Hepatocyte (in vitro differentiated cells): ENCODE measurements around the gene HNRNPR. TPM values are rescaled to one million over a fixed set of nuclear protein-coding genes. Genes with fewer than 3 reads are reported as not detected.
"Not testable (repeated sequence)": the region's sequence is repeated elsewhere in the genome, so short reads cannot be mapped to it uniquely, and the experiment has no call there.

Experiments
- DNase-seq: peaks from one replicate; pipeline ENCODE4 v3.0.0-alpha.2; 2016; ENCODE audit warnings: low spot score
- H2AFZ ChIP-seq: fragments of 200-600 bp; sonication (generic); 2 replicates; pipeline ENCODE4 v1.6.0; 2016; ENCODE audit warnings: antibody characterized with exemption, mild to moderate bottlenecking
- H3K27ac ChIP-seq: fragments of 200-600 bp; sonication (generic); 2 replicates; pipeline ENCODE4 v1.5.1; 2016; ENCODE audit warnings: mild to moderate bottlenecking
- H3K27me3 ChIP-seq: fragments of 200-600 bp; sonication (generic); 2 replicates; pipeline ENCODE4 v1.6.1; 2016
- H3K36me3 ChIP-seq: fragments of 200-600 bp; sonication (generic); replicated peaks from 2 replicates; pipeline ENCODE4 v1.5.1; 2016; ENCODE audit warnings: low read depth; ENCODE audit not compliant: insufficient read depth
- H3K4me1 ChIP-seq: fragments of 200-600 bp; sonication (generic); 2 replicates; pipeline ENCODE4 v1.5.1; 2016; ENCODE audit warnings: mild to moderate bottlenecking, moderate library complexity; ENCODE audit not compliant: insufficient read depth
- H3K4me2 ChIP-seq: fragments of 200-600 bp; sonication (generic); 2 replicates; pipeline ENCODE4 v1.6.0; 2016
- H3K4me3 ChIP-seq: fragments of 200-600 bp; sonication (generic); 2 replicates; pipeline ENCODE4 v1.5.1; 2016; ENCODE audit warnings: mild to moderate bottlenecking
- H3K79me2 ChIP-seq: fragments of 200-600 bp; sonication (generic); 2 replicates; pipeline ENCODE4 v1.6.0; 2017; ENCODE audit warnings: mild to moderate bottlenecking
- H3K9me2 ChIP-seq: fragments of 200-600 bp; sonication (generic); replicated peaks from 2 replicates; pipeline ENCODE4 v1.6.0; 2017; ENCODE audit warnings: mild to moderate bottlenecking; ENCODE audit not compliant: insufficient read depth
- H3K9me3 ChIP-seq: fragments of 200-600 bp; sonication (generic); 2 replicates; pipeline ENCODE4 v1.5.1; 2016; ENCODE audit warnings: low read depth, mild to moderate bottlenecking
- H4K20me1 ChIP-seq: fragments of 200-600 bp; sonication (generic); 2 replicates; pipeline ENCODE4 v1.6.0; 2016; ENCODE audit warnings: mild to moderate bottlenecking; ENCODE audit not compliant: insufficient read depth, poor library complexity, severe bottlenecking
- WGBS: methylation state at CpG from one replicate; pipeline ENCODE4 v1.1.6; 2016; ENCODE audit warnings: low lambda C conversion rate; ENCODE audit errors: missing lambda C conversion rate; 5-methylcytosine and 5-hydroxymethylcytosine counted together
- polyA plus RNA-seq: library from polyadenylated mRNA; unstranded; fragments of >200 nt; fragmentation: Nextera tagmentation; extraction: Ambion mirVana; gene quantifications from 2 replicates; pipeline ENCODE4 v1.2.1, GENCODE V29; 2016
- total RNA-seq: library from RNA; depleted of rRNA; stranded (reverse); fragments of >200 nt; gene quantifications from 2 replicates; pipeline ENCODE4 v1.2.3, GENCODE V29; 2014

HNRNPR gene
- total and polyA plus RNA-seq, 2 experiments from 2014 or later: 106 to 112 TPM

- DNase-seq, H4K20me1 ChIP-seq, H3K4me3 ChIP-seq, H3K9me3 ChIP-seq, H3K9me2 ChIP-seq, H3K4me2 ChIP-seq, H3K4me1 ChIP-seq, H3K27me3 ChIP-seq, H2AFZ ChIP-seq, H3K79me2 ChIP-seq, H3K27ac ChIP-seq, H3K36me3 ChIP-seq: not testable (repeated sequence)
- 92% methylated on average over 6 of the region's 34 CpGs for WGBS
These were observed 86.7 kb downstream of the HNRNPR start for GRCh38 chr1:23257371-23257770.

Other genes starting within 250 kb of the HNRNPR start
- gene LUZP1, start 175.4 kb downstream of the HNRNPR start, total RNA-seq: 21.2 and 23.3 TPM in 2 replicates
- 27.6 and 32.5 TPM in 2 replicates for gene LUZP1, start 175.4 kb downstream of the HNRNPR start, polyA plus RNA-seq
- 0.07 and 0.40 TPM in 2 replicates for gene HTR1D, start 126.8 kb downstream of the HNRNPR start, total RNA-seq
- 0.19 TPM in 1 of 2 replicates, not detected in the other for gene HTR1D, start 126.8 kb downstream of the HNRNPR start, polyA plus RNA-seq
- gene ZNF436, start 25.6 kb upstream of the HNRNPR start, total RNA-seq: 15.5 and 17.1 TPM in 2 replicates
- 4.4 and 7.5 TPM in 2 replicates for gene ZNF436, start 25.6 kb upstream of the HNRNPR start, polyA plus RNA-seq
- gene TCEA3, start 80.5 kb upstream of the HNRNPR start, total RNA-seq: 30.2 and 30.8 TPM in 2 replicates
- gene TCEA3, start 80.5 kb upstream of the HNRNPR start, polyA plus RNA-seq: 27.6 and 31.2 TPM in 2 replicates
- gene ASAP3, start 139.9 kb upstream of the HNRNPR start, total RNA-seq: 34.2 and 45.1 TPM in 2 replicates
- 28.8 and 35.1 TPM in 2 replicates for gene ASAP3, start 139.9 kb upstream of the HNRNPR start, polyA plus RNA-seq
- 0.76 and 1.2 TPM in 2 replicates for gene E2F2, start 186.9 kb upstream of the HNRNPR start, total RNA-seq
- gene E2F2, start 186.9 kb upstream of the HNRNPR start, polyA plus RNA-seq: 0.21 and 0.85 TPM in 2 replicates
- 155 and 186 TPM in 2 replicates for gene ID3, start 215.2 kb upstream of the HNRNPR start, total RNA-seq
- gene ID3, start 215.2 kb upstream of the HNRNPR start, polyA plus RNA-seq: 314 and 336 TPM in 2 replicates